ENCODE results near the gene HPSE2.

- TF ChIP-seq POLR2A (IDR thresholded peaks at IDR 0.05), result no peak
- TF ChIP-seq CTCF (IDR thresholded peaks at IDR 0.05), result no peak
Observed at GRCh38 chr10:99276848-99277486, 41.3 kb upstream of the HPSE2 start.
